HS-5 (cell line): ENCODE results near the gene PTGDR.
A peak's percentile ranks its signal among the peaks of the same experiment; 100 is the strongest.

ENCODE experiments used
- DNase-seq: peaks from one replicate; pipeline ENCODE4 v3.0.0-alpha.2; 2012; ENCODE audit warnings: low read depth

The PTGDR gene, protein sequence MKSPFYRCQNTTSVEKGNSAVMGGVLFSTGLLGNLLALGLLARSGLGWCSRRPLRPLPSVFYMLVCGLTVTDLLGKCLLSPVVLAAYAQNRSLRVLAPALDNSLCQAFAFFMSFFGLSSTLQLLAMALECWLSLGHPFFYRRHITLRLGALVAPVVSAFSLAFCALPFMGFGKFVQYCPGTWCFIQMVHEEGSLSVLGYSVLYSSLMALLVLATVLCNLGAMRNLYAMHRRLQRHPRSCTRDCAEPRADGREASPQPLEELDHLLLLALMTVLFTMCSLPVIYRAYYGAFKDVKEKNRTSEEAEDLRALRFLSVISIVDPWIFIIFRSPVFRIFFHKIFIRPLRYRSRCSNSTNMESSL

DNA sequence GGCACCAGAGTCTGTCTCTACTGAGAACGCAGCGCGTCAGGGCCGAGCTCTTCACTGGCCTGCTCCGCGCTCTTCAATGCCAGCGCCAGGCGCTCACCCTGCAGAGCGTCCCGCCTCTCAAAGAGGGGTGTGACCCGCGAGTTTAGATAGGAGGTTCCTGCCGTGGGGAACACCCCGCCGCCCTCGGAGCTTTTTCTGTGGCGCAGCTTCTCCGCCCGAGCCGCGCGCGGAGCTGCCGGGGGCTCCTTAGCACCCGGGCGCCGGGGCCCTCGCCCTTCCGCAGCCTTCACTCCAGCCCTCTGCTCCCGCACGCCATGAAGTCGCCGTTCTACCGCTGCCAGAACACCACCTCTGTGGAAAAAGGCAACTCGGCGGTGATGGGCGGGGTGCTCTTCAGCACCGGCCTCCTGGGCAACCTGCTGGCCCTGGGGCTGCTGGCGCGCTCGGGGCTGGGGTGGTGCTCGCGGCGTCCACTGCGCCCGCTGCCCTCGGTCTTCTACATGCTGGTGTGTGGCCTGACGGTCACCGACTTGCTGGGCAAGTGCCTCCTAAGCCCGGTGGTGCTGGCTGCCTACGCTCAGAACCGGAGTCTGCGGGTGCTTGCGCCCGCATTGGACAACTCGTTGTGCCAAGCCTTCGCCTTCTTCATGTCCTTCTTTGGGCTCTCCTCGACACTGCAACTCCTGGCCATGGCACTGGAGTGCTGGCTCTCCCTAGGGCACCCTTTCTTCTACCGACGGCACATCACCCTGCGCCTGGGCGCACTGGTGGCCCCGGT is at the start of gene PTGDR:
Gene PTGDR, plus strand, starts transcription at position 198 of the 778 bp plus-strand sequence. Its CDS starts 117 bp downstream, at position 315.
- no peak for DNase-seq

DNA sequence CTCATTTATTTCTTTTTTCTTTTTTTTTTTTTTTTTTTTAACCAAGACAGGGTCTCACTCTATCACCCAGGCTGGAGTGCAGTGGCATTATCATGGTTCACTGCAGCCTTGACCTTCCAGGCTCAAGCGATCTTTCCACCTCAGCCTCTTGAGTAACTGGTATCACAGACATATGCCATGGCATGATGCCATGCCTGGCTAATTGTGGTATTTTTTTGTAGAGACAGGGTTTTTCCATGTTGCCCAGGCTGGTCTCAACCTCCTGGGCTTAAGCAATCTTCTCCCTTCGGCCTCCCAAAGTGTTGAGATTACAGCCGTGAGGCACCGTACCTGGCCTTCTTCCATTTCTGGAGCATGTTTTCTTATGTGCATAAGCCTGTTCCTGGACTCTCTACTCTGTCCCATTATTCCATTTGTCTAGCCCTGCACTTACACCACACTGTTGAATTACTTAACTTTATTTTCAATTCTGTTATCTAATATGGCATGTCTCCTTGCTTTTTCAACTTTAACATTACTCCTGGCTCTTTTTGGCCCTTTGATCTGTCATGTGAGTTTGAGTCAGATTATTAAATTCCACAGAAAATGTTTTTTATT is 47.9 kb upstream of the PTGDR start:
- DNase-seq: no peak

GRCh38 chr14:52220924-52221811 is 46.3 kb upstream of the PTGDR start:
- no peak for DNase-seq

DNA sequence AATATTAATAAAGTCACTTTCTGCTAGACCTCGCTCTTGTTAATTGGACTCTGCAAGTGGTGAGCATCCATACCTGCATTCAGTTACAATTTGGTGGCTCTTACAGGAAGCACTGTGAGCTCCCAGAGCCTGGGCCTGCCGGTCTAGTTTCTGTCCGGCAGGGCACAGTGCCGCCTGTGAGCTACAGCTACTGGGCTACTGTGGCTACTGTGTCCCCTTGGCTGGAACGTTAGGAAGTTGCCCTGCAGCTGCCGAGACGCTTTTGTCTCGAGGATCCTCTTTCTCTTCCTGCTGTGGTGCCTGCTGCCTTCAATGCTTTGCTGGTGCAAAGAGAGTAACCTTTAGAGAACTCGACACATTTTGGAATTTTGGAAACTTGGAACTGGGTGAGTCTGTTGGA is 44.6 kb upstream of the PTGDR start:
- DNase-seq: no peak

GRCh38 chr14:52227619-52228222 is 39.8 kb upstream of the PTGDR start:
- no peak for DNase-seq

- DNase-seq: no peak
These were observed 33.8 kb upstream of the PTGDR start for GRCh38 chr14:52233693-52234092.

DNA sequence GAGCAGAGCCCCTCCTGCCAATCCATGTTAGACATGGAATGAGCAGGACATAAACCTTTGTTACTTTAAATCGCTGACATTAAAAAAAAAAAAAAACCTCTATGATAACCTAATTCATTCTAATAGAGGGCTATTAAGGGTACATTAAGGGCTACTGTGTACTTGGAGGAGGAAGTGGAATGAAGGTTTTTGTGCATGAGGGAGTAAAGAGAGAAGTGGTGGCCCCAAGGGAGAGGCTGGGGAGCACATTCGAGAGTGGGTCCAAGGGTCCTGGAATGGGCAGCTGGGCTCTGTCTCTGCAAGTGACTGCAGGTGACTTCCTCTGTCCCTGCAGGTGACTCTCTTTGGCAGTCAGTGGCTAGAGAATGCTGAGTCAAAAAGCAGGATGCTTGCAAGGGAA is 32.1 kb upstream of the PTGDR start:
- DNase-seq: no peak

DNA sequence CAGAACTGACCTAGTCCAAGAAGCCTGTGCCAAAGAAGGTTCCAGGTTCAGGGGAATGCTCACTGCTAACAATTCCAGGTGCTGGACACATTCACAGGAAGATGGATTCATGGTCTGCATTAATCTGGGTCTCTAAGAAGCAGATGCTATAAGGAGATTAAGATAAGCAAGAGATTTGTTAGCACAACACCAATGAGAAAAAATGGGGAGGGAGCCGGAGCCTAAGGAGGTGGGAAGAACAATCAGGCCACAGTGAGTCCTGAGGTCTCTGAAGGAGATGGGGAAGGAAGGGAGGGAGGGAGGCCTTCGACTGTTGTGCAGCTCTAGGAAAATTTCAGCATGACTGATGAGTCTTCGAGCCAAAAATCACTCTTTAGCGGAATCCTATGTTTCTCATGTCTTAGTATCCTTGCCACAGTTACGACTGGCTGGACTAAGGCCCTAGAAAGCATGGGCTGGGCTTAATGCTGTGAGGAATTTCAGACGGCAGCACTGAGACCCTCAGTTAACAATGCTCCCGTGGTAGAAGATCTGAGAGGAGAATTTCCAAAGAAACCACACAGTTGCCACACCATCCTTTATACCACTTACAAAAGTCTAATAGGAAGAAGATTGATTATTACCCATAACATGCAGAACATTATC is 31.5 kb upstream of the PTGDR start:
- no peak for DNase-seq

GRCh38 chr14:52238682-52239081 is 28.8 kb upstream of the PTGDR start:
- no peak for DNase-seq

DNA sequence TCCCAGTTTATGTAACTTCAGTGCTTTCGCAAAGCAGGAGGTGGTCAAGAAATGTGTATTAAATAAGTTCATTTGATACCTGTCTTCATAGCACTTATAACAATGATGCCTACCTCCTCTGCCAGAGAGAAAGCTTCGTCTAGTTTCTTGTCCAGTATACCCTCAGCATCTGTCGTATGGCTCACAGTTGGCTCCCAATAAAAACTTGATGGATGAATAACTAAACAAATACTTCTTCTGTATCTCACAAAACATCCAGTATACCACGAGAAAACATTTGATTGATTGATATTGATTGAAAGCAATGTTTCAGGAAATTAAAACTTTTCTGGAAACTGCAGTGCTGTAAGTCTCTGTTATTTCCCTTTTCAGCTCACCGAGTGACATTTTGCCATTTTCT is 26.9 kb upstream of the PTGDR start:
- no peak for DNase-seq

DNA sequence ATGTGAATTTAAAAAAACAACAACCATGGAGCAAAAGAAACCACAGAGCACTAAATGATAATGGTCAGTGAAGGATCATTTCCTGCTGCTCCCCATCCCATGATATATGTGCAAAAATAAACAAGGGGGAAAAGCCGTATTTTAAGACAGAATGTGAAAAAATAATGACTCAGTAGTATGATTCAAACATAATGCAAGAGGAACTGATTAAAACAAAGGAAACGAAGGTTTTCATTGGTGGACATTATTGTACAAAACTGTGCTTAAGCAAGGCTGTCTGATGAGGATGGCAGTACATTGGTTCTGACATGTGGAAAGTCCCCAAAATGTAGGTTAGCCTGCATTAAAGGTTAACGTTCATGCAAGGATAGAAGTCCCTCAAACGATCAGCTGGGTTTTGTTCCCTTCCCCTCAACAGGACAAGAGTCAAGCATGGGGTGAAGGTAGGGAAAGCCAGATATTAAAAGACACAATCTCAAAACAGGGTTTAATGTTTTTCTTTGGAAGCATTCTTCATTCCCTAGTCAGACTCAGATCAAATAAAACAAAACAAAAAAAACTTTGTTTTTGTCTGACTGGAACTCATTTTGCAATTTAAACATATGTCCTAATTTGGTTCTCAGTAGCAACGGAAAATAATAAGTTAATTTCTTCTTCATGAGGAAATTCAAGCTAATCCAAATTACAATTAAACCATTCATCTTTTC is 26.3 kb upstream of the PTGDR start:
- DNase-seq: peak; percentile 65

DNA sequence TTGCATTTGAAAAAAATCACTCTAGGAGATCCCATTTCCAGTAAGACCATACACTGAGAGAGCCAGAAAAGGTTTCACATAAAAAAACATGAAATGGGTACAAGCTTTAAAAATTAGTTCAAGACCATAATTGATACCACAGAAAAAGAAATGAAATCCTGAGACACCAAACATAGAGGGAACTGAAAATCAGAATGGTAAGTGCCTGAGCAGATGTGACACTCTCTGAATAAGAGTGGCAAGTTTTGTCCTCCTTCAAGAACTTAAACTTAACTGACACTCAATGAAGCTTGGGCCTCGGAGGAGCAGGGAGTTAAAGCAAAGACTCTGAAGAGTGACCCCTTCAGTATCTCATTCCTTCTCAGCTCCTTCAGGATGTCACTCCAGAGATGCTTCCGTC is 23.2 kb upstream of the PTGDR start:
- no peak for DNase-seq

GRCh38 chr14:52244997-52245396 is 22.5 kb upstream of the PTGDR start:
- no peak for DNase-seq

- no peak for DNase-seq
These were observed 19.4 kb upstream of the PTGDR start for GRCh38 chr14:52248057-52248456.

DNA sequence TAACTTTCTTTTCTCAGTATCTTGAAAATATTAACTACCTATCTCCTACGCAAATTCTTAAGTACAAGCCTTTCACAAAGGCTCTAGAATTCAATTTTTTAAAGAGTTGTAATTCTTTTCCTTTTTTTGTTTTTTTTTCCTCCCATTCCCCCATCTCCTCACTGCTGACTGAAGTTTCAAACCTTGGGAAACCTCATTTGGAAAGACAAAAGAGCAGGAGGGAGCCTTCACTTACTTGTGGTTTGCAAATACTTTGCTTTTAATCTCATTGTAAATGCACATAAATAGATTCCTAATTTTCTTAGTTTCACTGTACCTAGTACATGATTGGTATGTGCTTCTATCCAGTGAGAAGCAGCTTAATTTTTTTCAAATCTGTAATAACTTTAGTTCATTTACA is 15.8 kb upstream of the PTGDR start:
- DNase-seq: no peak

GRCh38 chr14:52253503-52253902 is 14.0 kb upstream of the PTGDR start:
- no peak for DNase-seq

GRCh38 chr14:52254086-52254485 is 13.4 kb upstream of the PTGDR start:
- DNase-seq: no peak

DNA sequence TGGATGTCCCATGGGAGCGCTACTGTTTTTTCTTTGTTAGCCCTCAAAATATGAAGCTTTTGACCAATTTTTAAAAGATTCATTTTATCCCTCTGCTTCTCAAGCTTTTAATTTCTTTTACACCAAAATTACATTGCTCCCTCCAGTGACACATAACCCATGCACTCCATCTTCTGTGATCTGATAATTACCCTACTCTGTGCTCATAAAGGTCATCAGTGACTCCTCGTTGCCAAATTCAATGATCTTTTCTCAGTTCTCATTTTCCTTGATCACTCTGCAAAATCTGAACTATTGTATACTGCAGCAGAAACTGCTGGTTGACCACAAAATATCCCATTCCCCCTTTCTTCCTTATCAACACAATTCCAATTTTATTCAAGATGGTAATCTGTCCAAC is 8.7 kb upstream of the PTGDR start:
- no peak for DNase-seq

GRCh38 chr14:52259434-52259833 is 8.1 kb upstream of the PTGDR start:
- no peak for DNase-seq

- no peak for DNase-seq
These were observed 4.9 kb upstream of the PTGDR start for GRCh38 chr14:52262600-52262999.

GRCh38 chr14:52263190-52263589 is 4.3 kb upstream of the PTGDR start:
- no peak for DNase-seq
